ENCODE measurements around the gene HYOU1.
"Not testable (repeated sequence)": the region's sequence is repeated elsewhere in the genome, so short reads cannot be mapped to it uniquely, and the experiment has no call there.

Gene HYOU1

DNA sequence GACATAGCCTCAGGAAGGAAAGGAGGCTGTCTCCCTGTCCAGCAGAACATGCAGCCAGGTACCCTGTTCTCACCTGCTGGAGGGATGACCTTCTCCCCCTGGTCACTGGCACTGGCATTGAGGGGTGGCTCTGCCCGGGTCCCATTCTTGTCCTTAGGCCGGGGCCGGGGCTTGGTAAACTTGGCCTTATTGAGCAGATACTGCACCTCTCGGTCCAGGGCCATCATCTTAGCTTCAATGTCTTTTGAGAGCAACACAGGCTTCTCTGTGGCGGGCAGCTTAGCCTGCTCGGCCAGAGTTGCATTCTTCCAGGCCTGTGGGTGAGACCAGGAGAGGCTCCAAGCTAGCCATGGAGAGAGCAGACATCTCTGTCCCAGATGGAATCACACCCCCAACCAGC lies 10.5 kb downstream of the HYOU1 start:
- DNase-seq (ENCODE audit: low read depth in 2 of 2), result no peak

DNA sequence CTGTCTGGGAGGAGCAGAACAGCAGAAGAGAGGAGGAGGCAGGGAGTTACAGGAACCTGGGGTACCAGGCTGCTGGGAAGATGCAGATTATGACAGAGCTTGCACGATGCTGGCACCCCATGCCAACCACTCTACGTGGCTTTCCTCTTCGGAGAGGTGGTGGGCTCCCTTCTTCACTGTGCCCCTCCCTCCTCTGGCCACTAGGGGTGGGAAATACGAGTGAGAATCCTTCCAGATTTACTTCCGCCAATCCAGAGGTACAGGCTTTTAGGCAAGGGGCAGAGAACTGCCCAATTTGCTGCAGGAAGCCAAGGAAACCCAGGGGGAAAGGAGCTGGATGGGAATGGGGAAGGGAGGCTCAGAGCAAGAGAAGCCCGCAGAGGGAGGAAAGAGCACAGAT lies 12.3 kb downstream of the HYOU1 start:
- DNase-seq (ENCODE audit: low read depth in 2 of 2), result no peak

DNA sequence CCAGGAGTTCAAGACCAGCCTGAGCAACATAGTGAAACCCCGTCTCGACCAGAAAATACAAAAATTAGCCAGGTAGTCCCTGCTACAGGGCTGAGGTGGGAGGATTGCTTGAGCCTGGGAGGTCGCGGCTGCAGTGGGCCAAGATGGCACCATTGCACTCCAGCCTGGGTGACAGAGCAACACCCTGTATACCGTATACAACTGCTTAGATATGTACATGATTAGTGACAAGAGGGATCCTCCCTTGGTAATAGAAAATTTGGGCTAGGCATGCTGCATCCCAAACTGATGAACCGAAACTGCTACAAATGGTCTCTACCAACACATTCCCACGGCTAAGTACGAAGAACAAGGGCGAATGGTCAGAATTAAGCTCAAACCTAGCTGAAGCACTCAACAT lies 14.1 kb downstream of the HYOU1 start:
- no peak for DNase-seq (ENCODE audit: low read depth in 2 of 2)

DNA sequence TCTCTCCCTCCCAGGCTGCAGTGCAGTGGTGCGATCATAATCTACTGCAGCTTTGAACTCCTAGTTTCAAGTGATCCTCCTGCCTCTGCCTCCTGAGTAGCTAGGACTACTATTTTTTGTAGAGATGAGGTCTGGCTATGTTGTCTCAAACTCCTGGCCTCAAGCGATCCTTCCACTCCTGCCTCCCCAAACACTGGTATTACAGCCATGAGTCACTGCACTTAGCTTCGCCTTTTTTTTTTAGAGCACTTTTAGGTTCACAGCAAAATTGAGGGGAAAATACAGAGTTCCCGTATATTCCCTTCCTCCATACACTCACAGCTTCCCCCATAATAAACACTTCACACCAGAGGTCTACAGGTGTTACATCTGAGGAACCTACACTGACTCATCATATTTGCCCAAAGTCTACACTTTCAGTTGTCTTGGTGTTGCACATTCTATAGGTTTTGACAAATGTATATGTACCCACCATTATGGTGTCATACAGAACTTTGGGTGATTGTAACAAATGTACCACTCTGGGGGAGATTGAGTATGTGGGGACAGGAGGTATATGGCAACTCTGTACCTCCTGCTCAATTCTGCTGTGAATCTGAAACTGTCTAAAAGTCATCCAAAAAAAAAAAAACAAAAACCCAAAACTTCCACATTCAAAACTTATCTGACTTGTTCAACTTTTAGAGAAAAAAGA lies 15.0 kb downstream of the HYOU1 start:
- no peak for DNase-seq (ENCODE audit: low read depth in 2 of 2)

DNA sequence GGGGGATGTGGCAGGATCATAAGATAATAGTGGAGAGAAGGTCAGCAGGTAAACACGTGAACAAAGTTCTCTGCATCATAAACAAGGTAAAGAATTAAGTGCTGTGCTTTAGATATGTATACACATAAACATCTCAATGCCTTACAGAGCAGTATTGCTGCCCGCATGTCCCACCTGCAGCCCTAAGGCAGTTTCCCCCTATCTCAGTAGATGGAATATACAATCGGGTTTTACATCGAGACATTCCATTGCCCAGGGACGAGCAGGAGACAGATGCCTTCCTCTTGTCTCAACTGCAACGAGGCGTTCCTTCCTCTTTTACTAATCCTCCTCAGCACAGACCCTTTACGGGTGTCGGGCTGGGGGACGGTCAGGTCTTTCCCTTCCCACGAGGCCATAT lies 17.5 kb downstream of the HYOU1 start:
- DNase-seq (ENCODE audit: low read depth in 2 of 2), result not testable (repeated sequence)

DNA sequence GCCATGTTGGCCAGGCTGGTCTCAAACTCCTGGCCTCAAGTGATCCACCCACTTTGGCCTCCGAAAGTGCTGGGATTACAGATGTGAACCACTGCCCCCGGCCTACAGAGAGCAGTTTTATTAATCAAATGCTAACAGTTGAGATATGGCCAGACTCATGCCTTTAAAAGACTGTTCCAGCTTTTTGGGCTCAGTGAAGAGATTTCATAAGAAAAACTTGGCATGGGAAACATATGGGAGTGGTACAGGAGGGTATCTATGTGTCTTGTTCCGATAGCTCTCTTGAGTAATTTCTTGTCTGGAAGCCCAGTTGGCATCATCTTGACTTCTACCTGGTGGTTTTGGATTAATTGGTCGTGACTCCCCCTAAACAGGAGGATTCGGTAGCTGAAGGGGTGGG lies 18.1 kb downstream of the HYOU1 start:
- DNase-seq (ENCODE audit: low read depth in 2 of 2), result no peak

DNA sequence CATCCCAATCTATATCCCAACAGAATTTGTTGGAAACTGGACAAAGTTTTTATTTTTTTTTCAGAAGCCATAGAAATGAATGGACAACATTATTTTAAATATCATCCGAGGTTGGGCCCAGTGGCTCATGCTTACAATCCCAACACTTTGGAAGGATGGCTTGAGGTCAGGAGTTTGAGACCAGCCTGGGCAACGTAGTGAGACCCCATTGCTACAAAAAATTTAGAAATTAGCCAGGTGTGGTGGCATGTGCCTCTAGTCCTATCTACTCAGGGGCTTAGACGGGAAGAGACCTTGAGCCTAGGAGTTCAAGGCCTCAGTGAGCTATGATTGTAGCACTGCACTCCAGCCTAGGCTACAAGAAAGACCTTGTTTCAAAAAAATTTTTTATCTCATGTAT lies 22.2 kb downstream of the HYOU1 start:
- DNase-seq (ENCODE audit: low read depth in 2 of 2), result no peak

DNA sequence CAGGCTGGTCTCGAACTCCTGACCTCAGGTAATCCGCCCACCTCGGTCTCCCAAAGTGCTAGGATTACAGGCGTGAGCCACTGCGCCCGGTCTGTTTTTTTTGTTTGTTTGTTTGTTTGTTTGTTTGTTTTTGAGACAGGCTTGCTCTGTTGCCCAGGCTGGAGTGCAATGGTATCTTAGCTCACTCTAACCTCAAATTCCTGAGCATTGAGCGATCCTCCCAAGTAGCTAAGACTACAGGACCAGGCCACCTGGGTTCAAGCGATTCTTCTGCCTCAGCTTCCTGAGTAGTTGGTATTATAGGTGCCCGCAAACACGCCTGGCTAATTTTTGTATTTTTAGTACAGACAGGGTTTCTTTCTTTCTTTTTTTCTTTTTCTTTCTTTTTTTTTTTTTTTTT lies 23.6 kb downstream of the HYOU1 start:
- not testable (repeated sequence) for DNase-seq (ENCODE audit: low read depth in 2 of 2)

DNA sequence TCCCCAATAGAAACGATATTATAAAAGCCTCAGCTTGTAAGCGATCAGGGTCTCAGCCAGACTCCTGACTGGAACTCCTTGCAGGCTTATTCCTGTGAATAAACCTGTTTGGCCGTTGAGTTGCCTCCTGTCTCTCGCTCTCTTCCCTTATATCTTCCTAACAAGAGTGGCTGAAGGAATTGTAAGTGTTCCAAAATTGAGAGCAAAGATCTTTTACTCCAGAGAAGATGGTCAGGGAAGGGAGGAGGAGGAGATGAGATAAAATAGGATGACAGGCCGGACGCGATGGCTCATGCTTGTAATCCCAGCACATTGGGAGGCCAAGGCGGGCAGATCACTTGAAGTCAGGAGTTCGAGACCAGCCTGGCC lies 25.1 kb downstream of the HYOU1 start:
- no peak for DNase-seq (ENCODE audit: low read depth in 2 of 2)

DNA sequence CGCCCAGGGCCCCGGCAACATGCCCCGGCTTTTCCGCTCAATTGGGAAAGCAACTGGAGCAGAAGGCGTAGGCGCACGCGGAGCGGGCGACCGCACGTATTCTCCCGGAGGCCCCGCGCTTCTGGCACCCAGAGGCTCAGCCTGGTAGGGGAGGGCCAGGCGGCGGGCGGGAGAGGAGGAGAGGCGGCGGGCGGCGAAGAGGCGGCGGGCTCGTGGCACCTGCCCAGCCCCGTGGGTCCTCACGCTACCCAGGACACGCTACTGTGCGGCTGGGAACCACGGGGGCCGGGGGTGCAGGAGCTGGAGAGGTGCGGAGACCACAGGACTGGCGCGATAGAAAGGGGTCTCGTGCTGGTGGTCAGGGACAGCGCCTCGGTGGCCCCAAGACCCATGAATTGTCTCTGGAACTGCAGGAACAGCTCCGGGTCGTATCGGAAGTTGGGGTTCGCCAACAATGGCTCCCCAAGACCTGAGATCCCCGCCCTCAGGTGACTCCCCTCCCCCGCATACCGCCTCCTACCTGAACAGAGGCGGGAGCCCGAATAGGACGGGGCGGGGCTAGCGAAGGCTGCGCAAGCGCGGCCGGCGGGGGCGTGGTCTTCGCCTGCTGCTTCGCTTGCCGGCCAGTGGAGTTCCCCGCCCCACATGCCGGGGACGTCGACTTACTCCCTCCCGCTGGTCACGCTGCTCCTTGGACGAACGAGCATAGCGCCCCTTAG lies 26.5 kb downstream of the HYOU1 start, which contains the start of gene SLC37A4:
TSS of gene SLC37A4 (minus strand) at position 549 of the 719 bp plus-strand sequence.
- peak; percentile 99 for DNase-seq (ENCODE audit: low read depth in 2 of 2)

DNA sequence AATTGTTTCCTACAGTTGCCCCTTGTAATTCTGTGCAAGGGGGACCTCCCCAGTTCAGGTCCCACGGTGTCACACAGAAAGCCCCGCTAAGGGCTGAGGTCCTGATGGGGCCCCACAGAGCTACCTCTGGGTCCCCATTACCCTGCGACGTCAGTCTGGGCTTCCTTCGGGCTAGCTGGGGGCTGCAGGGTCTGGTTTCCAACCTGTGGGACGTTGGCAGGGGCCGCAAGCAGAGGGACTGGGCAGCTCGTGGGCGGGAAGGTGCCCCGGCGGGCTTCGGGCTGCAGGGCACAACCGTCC lies 27.0 kb downstream of the HYOU1 start:
- DNase-seq (ENCODE audit: low read depth in 2 of 2), result no peak

DNA sequence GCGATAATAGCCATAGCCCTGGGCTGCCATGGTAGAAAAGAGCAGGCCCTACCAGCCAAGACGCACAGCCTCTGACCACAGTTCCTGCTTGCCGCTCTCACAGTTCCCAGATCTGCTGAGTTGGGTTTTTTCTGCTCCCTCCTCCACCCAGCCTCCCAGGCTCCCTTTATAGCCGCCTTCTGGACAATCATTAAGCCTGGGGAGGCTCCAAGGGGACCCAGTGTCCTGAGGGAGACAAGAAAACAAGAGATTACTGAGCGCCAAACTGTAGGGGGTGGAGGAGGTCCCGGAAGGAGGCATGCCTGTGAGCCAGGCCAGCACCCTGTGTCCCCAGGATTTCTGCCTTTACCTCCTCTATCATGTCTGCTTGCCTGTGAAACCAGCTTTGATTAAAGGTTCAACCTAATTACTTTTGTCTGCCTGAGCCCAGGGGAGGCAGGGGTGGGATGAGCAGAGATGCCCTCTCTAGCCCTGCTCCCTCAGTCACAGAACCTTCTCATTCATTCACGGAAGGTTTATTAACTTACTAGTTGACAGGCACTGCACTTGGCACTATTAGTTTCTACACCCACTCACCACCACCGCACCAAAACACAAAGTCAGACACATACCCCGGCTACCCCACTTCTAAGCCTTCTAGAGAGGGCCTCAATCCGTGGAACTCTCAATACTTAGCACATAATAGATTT lies 27.5 kb downstream of the HYOU1 start:
- peak; percentile 25 to 26 for DNase-seq (ENCODE audit: low read depth in 2 of 2)

DNA sequence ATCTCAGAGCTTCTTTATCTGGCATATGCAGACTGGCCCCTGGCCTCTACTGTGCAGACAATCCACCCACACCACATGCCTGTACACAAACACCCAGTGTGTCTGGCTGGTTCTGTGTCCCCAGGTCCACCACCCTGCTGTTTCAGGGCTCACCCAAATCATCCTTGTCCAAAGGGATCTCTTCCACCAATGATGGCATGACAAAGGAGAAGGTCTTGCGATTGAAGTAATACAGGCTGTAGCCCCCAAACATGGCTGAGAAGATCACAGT lies 28.0 kb downstream of the HYOU1 start:
- DNase-seq (ENCODE audit: low read depth in 2 of 2), result no peak

DNA sequence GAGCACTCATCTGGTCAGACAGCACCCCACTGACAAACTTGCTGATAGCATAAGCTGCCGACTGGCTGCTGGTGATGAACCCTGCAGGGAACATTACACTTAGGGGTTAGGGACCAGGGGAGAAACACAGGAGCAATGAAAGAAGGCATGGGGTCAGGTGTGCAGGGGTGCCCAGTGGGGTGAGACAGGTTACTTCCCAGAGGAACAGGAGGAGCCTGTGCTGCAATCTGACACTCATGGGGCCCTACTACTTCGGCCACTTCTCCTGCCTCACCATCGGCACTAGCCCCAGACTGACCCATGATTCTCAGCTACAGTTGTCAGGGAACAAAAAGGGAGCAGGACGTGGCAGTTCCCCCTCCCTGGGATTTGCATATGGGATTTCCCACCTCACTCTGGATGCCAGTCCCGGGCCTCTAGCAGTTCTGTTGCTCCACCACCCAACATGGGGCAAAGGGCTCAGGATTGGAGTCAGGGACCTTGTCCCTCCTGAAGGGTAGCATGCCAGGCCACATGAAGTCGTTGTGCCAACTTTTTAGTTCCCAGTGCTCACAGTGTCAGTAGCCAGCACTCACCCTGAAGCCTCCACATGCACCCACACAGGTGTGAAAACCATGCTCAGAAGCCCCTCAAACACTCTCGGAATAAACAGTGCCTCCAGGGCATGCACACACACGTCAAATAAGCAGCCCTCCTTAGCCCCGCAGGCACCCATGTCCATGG lies 28.5 kb downstream of the HYOU1 start:
- DNase-seq (ENCODE audit: low read depth in 2 of 2), result no peak

DNA sequence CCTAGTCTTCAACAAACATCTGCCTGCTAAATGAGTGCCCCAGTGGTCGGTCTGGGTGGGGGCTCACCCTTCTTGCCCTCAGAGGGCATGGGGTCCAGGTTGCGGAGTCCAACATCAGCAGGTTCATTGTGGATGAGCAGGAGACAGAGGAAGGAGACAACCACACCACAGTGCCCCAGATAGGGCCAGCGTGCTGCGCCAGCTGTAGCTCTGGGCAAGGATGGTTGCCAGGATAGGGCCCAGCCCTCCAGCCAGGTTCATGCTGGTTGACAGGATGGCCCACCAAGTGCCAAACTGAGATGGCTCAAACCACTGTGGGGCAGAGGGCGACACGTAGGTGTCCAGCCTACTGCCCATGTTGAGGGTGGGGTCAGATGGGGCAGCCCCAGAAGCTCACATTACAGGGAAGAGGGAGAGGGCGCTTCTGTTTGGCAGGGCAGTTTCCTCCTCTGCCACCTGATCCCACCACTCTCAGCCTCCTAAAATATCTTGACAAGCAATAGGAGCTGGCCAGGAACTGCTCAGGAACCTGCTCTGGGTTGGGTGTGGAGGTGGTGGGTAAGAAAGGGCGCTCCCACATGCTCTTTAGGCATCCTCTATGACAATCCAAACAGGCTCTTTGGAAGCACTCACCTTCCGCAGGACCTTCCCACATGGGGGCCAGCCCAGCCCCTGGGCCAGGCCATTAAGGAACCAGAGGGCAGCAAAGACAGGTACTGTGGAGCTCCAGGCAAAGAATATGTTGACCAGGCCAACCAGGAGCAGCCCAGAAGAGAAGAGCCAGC lies 29.3 kb downstream of the HYOU1 start:
- no peak for DNase-seq (ENCODE audit: low read depth in 2 of 2)

DNA sequence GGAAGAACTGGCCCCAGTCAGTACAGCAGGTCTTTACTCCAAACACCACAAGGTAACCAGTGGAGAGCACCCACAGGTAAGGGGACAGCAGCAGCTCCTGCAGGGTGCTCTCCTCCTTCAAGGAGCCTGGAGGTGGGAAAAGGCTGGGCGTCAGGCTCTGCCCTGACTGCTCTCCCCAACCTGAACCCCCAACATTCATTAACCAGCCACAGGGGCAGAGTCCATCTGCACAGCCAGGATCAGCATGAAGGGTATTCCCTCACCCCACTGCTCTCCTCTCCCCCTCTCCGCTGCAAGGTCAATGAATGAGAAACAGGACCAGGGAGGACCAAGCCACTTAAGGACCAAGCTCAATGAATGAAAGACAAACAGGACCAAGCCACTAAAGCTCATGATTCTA lies 30.0 kb downstream of the HYOU1 start:
- no peak for DNase-seq (ENCODE audit: low read depth in 2 of 2)

DNA sequence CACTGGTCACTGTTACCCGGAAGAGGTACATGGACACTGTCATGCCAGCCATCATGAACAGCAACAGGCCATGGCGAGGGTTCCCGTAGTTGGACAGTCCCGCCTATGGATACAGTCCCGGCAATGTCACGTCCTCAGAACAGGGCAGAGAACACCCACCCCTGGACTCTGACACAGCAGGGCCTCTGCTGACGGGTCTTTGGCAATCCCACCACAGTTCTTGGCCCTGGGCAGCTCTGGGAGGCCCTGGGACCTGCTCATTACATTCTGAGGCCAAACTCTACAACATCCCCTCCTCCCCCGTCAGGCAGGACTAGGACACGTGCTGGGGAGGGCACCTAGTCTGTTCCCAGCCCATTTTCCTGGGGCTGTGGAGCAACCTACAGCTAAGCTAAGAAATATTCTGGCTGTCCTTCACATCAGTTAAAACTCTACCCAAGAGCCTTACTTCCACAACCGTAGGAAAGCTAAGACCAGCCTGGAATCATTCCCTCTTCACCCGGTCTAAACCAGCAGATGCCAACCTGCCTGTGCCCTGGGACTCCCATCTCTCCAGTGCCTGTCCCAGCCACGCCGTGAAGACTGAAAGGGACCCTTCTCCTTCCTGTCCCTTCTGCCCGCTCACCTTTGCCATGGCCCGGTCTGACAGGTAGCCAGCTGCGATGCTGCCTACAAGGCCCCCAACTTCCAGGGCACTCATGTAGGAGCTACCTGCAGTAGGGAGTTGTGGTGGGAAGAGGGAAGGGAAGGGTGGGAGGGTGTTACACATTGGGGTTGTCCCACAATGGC lies 30.8 kb downstream of the HYOU1 start:
- no peak for DNase-seq (ENCODE audit: low read depth in 2 of 2)

DNA sequence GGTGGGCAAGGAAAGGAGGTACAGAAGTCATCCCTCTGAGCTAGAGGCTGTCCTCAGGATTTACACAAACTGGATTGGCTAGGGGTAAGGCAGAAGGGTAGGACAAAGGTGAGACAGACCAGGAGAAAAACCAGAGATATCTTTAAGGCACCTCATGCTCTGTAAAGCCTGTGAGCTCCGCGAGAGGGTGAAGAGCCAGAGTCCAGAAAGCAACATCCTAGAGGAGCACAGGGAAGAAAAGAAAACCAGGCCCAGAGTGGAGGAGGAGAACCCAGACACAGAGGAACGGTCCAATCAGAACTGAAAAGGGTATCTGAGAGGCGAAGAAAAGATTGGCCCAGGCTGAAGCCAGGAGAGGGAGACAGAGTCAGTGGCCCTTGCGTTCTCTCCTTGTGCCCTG lies 31.5 kb downstream of the HYOU1 start:
- no peak for DNase-seq (ENCODE audit: low read depth in 2 of 2)

DNA sequence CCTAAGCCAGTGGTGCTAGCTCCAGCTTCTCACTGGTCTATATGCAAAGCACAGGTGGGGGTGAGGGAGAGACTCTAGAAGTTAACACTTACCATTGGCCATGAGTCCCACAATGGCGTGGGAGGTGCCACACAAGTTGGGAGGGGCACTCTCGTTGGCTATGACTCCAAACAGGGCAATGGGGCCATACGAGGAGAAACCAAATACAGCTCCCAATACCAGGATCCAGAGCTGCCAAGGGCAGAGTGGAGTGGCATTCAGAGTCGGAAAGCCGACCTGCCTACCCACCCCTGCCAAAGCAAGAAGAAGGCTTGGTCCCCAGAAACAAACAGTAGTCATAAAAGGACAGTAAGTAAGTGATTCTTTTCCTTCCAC lies 31.9 kb downstream of the HYOU1 start:
- no peak for DNase-seq (ENCODE audit: low read depth in 2 of 2)

DNA sequence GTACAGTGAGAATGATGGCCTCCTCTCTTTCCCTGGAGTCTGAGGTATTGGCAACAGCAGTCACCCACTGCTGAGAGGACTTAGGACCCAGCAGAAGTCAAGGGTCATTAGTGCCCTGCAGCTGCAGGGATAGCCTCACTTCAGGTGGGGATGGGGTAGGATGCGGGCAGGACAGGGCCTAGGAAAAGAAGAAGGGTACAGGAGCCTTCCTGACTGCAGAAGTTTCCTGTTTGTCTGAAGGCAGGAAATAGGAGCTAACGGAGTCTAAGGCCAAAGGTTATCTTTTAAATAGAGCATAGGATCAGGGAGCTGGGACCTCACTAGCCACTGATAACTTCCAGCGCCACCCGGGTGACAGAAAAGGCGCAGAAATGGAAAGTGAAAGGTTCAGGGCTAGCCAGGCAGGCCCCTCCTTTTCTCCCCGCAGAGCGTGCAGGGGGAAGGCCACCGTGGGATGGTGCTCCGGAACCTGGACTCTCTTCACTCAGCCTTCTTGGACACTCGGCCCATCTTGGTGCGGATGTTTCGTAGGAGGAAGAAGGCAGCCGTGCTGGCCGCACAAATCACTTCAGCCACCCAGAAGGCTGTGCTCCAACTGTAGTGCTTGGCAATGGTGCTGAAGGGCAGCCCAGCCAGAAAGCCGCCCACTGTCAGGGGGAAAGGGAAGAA lies 32.4 kb downstream of the HYOU1 start:
- no peak for DNase-seq (ENCODE audit: low read depth in 2 of 2)

DNA sequence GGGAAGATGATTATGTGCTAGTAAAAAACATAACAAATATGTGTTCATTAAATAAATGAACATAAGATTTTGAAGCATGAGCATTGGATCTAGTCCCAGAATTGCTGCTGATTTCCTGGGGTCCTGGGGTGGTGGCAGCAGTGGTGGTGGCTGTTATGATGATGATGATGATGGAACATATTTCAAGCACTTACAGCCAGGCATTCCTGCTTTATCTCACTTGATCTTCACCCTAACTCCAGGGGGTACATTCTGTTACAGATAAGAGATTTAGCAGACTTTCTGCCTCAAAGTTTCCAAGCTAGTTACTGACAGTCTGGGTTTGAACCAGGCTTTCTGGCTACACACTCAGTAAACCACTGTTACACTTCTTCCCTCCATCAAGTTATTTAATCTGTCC lies 33.3 kb downstream of the HYOU1 start:
- DNase-seq (ENCODE audit: low read depth in 2 of 2), result no peak
